GM18511 (cell line): ENCODE data around the gene LRTM2.
"Not testable (repeated sequence)": the region's sequence is repeated elsewhere in the genome, so short reads cannot be mapped to it uniquely, and the experiment has no call there.

ENCODE experiments used
- ATAC-seq: cut with Tn5 transposase; IDR thresholded peaks from one replicate; pipeline ENCODE4 v1.9.1; 2021; ENCODE audit warnings: mild to moderate bottlenecking, moderate library complexity; ENCODE audit not compliant: unreplicated experiment

LRTM2 gene

DNA sequence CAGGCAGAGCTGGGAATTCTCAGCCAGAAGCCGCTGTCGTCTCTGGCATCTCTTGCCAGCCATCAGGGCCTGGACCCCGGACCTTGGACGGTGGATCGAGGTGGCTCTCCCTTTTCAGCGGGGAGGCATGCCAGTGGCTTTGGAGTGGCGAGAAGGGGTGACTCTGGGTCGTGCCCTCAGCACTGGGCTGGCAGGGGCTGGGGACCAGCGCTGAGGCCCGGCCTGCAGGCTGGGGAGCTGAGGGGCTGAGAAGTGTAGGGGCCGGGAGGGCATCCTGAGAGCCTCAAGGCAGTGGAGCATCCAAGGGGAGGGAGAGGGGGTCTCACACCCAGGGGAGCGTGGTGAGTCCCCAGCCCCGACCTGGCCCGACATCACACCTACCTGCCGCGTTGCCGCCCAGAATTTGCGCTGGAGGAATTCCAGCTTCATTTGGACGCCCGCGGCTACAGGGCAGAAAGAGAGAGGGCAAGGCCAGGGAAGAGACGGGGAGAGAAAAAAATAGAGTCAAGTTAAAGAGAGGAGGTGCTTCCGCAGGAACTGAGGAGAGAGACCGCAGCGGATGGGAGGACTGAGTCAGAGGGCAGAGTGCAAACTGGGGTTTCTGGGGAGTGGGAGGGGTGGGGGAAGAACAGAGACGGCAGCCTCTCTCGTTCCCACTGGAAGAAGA, 9.0 kb upstream of the LRTM2 start:
- no peak for ATAC-seq

DNA sequence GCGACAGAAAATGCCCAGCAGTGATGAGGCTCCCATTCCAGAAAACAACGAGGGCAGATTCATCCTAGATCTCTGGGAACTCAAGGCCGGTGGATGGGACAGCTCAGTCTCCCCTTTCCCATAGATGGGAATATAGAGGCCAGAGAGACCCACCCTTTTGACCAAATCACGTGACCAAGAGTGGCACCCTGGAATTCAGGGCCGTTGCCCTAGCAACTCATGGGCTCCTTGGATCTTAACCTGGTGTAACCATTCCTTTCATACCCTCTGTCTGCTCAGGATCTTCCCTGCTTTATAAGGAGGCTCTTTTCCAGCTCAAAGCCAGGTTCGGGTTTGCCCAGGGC, 8.4 kb upstream of the LRTM2 start:
- ATAC-seq = no peak

- no peak for ATAC-seq
Measured at GRCh38 chr12:1812650-1813302, 7.6 kb upstream of the LRTM2 start.

DNA sequence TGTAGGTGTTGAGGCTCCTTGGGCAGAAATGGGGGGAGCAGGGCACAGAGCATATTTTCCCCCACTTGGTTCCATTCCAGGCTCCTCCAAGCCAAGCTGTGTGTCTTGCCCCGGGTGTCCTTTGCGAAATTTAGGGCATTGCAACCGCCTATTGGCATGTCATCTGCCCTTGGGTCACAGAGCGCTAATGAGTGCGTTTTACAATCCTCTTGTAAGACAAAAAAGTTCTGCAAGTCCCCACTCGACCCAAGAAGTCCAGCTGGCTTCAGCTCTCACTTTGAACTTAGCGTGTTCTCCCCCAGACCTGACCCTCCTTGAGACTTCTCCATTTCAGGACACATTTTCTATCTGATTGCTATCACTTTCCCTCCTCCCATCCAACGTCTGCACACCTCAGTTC, 6.1 kb upstream of the LRTM2 start:
- ATAC-seq = no peak

DNA sequence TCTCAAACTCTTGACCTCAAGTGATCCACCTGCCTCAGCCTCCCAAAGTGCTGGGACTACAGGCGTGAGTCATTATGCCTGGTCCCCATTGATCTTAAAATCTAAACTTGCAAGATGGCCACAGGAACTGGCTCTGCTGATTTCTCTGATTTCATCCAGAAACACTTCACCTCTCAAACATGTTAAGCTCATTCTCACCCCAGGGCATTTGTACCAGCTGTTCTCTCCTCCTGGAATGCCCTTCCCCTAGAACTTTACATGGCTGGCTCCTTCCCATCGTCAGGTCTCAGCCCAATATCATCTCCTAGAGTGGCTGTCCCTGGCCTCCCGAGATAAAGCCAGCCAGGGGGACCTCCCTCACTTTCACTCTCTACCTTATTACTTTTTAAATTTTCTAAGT, 5.3 kb upstream of the LRTM2 start:
- no peak for ATAC-seq

- ATAC-seq = no peak
Measured at GRCh38 chr12:1815814-1816729, 4.3 kb upstream of the LRTM2 start.

- ATAC-seq = no peak
Measured at GRCh38 chr12:1816730-1817348, 3.5 kb upstream of the LRTM2 start.

DNA sequence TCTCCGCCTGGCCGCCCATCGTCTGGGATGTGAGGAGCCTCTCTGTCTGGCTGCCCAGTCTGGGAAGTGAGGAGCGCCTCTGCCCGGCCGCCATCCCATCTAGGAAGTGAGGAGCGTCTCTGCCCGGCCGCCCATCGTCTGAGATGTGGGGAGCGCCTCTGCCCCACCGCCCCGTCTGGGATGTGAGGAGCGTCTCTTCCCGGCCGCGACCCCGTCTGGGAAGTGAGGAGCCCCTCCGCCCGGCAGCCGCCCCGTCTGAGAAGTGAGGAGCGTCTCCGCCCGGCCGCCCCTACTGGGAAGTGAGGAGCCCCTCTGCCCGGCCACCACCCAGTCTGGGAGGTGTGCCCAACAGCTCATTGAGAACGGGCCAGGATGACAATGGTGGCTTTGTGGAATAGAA, 2.4 kb upstream of the LRTM2 start:
- ATAC-seq = not testable (repeated sequence)

DNA sequence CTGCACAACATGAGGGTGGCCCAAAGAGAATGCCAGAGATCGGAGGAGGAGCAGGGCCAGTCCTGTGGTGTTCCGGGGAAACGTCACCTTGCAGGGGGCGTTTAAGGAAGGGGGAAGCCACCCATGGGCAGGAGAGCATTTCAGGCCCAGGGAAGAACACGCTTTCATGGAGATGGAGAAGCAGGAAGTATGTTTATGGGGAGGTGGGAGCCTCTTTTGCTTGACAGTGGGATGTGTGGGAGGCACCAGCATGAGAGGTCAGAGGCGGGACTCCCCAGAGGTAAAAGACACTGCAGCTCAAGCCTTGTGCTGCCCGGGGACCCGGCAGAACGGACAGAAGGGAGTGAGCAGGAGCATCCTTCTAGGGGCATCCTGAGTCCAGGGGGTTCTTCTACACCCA, 1.3 kb upstream of the LRTM2 start:
- no peak for ATAC-seq

GRCh38 chr12:1819571-1819970, 794 bp upstream of the LRTM2 start:
- no peak for ATAC-seq

DNA sequence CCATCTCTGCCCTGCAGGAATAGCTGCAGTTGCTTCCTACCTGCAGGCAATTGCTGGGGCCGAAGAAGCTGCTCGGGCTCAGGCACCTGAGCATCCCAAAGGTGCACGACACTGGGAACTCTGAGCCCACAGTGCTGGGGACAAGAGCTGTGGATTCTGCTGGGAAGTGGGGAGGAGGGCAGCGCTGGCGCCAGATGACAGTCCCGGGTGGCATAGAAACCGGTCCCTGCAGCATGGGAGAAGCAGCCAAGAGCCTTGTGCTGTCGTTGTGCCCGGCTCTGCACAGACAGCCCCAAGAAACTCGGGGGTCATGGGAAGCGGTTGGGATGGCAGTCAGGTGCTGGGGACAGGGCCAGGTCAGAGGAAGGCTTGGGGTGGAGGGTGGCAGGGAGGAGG, 529 bp downstream of the LRTM2 start:
- no peak for ATAC-seq

DNA sequence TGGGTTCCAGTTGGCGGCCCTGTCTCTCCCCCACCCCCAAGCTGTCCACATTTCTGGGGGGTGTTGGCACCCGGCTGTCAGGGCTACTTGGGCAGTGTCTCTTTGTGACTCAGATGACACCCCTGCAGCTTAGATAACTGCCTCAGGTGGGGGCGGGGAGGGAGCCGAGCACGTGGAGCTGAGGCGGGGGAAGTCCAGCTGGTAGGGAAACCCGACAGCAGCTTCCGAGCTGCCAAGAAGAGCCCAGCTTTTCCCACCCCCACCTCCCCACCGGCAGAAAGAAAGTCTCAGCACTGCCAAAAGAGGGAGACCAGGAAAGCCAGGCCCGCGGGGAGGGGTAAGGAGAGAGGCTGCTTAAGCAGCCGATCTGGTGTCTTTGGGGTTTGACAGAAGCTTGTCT, 1.4 kb downstream of the LRTM2 start:
- ATAC-seq = no peak

GRCh38 chr12:1822699-1823098, 2.3 kb downstream of the LRTM2 start:
- no peak for ATAC-seq

DNA sequence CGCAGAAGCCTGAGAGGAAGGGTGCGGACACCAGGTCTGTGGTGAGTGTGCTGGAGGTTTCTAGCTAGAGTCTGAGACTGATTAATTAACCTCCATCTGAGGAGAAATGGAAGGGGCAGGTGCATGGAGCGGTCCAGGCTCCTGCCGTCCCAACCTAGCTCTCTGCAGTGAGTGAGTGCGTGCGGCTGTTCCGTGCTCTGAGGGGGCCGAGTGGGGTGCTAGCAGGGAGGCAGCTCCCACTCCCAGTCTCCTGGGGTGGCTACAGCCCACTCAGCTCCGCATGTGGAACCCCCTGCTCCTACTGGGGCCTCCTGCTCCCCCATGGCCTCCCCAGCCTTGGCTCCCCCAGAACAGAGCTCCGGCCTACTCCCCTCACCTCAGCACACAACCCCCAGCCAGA, 2.9 kb downstream of the LRTM2 start:
- no peak for ATAC-seq

GRCh38 chr12:1825382-1826102, 5.2 kb downstream of the LRTM2 start:
- no peak for ATAC-seq

DNA sequence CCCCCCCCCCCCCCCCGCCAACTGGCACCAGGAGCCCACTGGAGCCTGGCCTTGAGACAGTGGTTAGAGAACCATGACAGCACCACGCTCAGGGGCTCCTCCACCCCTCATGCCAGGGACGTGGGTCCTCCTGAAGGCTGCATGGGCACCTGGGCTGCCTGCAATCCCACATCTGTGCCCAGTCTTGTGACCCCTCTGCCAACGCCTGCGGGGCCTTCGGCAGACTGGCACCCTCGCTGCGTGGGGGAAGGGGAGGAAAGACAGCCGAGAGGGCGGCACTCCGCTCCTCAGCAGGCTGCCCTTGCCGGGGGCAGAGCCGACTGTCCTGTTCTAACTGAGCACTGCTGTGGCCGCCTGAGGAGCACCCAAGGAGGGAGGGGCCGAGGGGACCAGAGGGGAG, 6.0 kb downstream of the LRTM2 start:
- ATAC-seq = no peak

GRCh38 chr12:1826867-1827705, 6.7 kb downstream of the LRTM2 start:
- ATAC-seq = no peak

DNA sequence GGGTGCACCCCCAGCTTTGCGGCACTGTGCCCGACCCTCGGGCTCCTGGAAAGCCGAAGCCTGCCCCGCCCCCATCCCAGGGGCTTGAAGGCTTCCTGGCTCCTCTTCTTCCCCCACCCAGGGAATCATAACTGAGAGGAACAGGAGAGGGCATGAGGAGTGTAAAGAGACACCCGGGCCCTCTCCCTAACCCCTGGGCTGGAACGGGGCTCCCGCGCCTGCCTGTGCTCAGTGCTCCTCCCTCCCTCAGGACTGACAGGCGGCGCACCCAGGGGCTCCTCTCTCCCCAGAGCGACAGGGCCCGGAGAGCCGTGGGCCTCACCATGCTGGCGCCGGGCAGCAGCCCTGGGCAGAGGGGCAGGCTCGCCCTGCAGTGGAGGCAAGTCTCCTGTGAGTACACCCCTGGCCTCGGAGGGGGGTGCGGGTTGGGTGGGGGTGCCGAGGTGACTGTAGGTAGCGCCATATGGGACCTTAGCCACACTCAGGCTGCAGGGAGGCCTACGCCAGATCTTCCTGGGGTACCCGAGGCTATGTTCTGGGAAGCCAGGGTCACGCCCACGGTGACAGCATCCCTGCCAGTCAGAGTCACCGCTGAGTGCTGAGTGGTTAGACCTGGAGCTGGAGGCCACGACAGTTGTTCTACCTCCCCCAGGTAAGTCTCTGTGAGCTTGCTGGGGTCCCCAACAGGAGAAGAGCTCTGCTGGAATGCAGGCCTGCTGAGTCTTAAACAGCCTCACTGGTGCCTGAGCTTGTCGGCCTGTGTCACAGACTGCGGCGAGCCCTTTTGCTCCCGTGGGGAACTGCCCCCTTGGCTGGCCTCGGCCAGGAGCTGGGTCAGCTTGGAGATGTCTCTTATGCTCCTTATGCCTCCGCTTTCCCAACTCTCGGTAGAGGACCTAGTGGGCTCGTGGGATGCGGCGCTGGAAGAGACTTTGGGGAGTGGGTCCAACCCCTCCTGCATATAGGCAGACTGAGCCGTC, 7.8 kb downstream of the LRTM2 start:
- ATAC-seq = no peak

DNA sequence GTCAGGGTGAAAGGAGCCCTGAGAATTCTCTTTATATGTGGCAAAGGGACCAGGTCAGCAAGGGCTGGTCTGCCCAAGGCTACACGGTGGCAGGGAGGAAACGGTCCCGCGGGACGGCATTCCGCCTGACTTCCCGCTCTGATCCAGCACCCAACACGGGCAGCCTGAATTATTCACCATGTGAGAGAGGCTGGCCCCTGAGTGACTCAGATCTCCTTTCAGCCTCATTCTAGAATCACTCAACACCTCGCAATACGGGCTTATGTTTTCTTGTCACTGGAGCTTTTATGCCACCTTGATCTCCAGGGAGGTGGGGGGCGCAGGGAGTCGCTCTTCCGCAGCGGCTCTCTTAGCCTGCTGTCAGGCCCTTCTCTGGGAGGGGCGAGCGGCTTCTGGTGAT, 8.5 kb downstream of the LRTM2 start:
- no peak for ATAC-seq
